Naive thymus-derived CD8-positive, alpha-beta T cell (primary cell): Measurements from ENCODE around the gene TRIM7. TPM values are rescaled to one million over a fixed set of nuclear protein-coding genes. Genes with fewer than 3 reads are reported as not detected.

Experiments used
- microRNA-seq: library from miRNA; unstranded; fragments of <30 nt; microRNA quantifications from one replicate; pipeline ENCODE4 v1.2.0, GENCODE V29; 2022; ENCODE audit warnings: borderline microRNAs expressed
- polyA plus RNA-seq, 3 donors: library from polyadenylated mRNA; unstranded; fragments of 300-500 nt; fragmentation: Illumina TruSeq; gene quantifications; one replicate each; pipeline ENCODE4 v1.2.3, GENCODE V29; 2021
- total RNA-seq, 8 experiments: library from RNA in 2 of 8; stranded (reverse) in 2 of 8; gene quantifications; one replicate each; pipeline ENCODE4 v1.2.3 and lab custom pipeline; 2021 to 2026

The TRIM7 gene
- total and polyA plus RNA-seq, 5 experiments from 2014 or later = 0.40 to 4.2 (median 3.7) TPM; not detected in 2

Small RNAs within 50 kb of the gene (microRNA-seq; reads per million reads assigned to microRNA genes)
- gene MIR4638 = not detected

Other genes starting within 250 kb of the TRIM7 start
- not detected for gene BTNL3, start 216.3 kb downstream of the TRIM7 start, total RNA-seq
- gene BTNL3, start 216.3 kb downstream of the TRIM7 start, polyA plus RNA-seq = not detected
- gene BTNL9, start 164.9 kb downstream of the TRIM7 start, total RNA-seq = under 1 TPM; 0.25 to 0.42 TPM
- not detected for gene BTNL9, start 164.9 kb downstream of the TRIM7 start, polyA plus RNA-seq
- not detected for gene OR2V1, start 74.0 kb downstream of the TRIM7 start, total RNA-seq
- not detected for gene OR2V1, start 74.0 kb downstream of the TRIM7 start, polyA plus RNA-seq
- gene OR2V2, start 57.6 kb downstream of the TRIM7 start, total RNA-seq = not detected
- not detected for gene OR2V2, start 57.6 kb downstream of the TRIM7 start, polyA plus RNA-seq
- gene TRIM41, start 18.1 kb upstream of the TRIM7 start, total RNA-seq = 10 to 100 TPM; 33.3 to 40.7 TPM
- 1 to 10 TPM; 1.1 to 2.6 (median 1.6) TPM for gene TRIM41, start 18.1 kb upstream of the TRIM7 start, polyA plus RNA-seq
- 1,000 to 10,000 TPM; 2,236 to 2,371 TPM for gene RACK1, start 38.7 kb upstream of the TRIM7 start, total RNA-seq
- 1,000 to 10,000 TPM; 2,449 to 2,566 (median 2,565) TPM for gene RACK1, start 38.7 kb upstream of the TRIM7 start, polyA plus RNA-seq
- 10 to 100 TPM; 62.7 to 64.2 TPM for gene TRIM52, start 55.9 kb upstream of the TRIM7 start, total RNA-seq
- 10 to 100 TPM; 23.6 to 36.3 (median 32.8) TPM for gene TRIM52, start 55.9 kb upstream of the TRIM7 start, polyA plus RNA-seq
- not detected for gene OR4F3, start 162.1 kb upstream of the TRIM7 start, total RNA-seq
- gene OR4F3, start 162.1 kb upstream of the TRIM7 start, polyA plus RNA-seq = not detected